A549 (cell line): ENCODE measurements around the gene TNRC6C. TPM values are rescaled to one million over a fixed set of nuclear protein-coding genes. Genes with fewer than 3 reads are reported as not detected.

Experiments used
- ATAC-seq, 2 experiments: fragments of 200-7000 bp in 1 of 2; fragments of >200 bp in 1 of 2; cut with Nextera tagmentation in 1 of 2; cut with Tn5 transposase in 1 of 2; 3 replicates each; pipeline versions ENCODE4 v1.8.0 to v1.9.1; 2018 to 2020; ENCODE audit warnings: mild to moderate bottlenecking in 1 of 2, moderate library complexity in 1 of 2
- CTCF ChIA-PET: fragments of 300-600 bp; sonication (Branson Sonifier 250); formaldehyde crosslinking; extraction: SDS; loops from one replicate; lab custom pipeline; 2021; ENCODE audit warnings: antibody characterized with exemption, inconsistent platforms; lab: Yijun Ruan, JAX
- POLR2A ChIA-PET: fragments of 350-600 bp; formaldehyde crosslinking; extraction: SDS; loops from one replicate; lab custom pipeline; 2021; ENCODE audit warnings: antibody characterized with exemption, inconsistent platforms; lab: Yijun Ruan, JAX
- DNase-seq, 2 experiments: peaks; one replicate each; pipeline versions ENCODE4 v3.0.0 to v3.0.0-alpha.2; 2011 to 2016; ENCODE audit warnings: low read depth in 1 of 2, low spot score in 1 of 2
- FAIRE-seq: peaks from 2 replicates; lab custom pipeline; 2011; peaks lifted over from hg19 to GRCh38; lab: Jason Lieb, UNC
- H3K27ac ChIP-seq, 2 experiments: fragments of >200 bp; sonication (Bioruptor Twin); formaldehyde crosslinking; 3 replicates each; pipeline ENCODE4 v1.5.1; 2016 to 2017
- H3K4me1 ChIP-seq: fragments of >200 bp; sonication (Bioruptor Twin); formaldehyde crosslinking; 3 replicates; pipeline ENCODE4 v1.6.1; 2016
- H3K4me2 ChIP-seq: fragments of >200 bp; sonication (Bioruptor Twin); formaldehyde crosslinking; 3 replicates; pipeline ENCODE4 v1.6.1; 2016
- H3K4me3 ChIP-seq: fragments of >200 bp; sonication (Bioruptor Twin); formaldehyde crosslinking; 3 replicates; pipeline ENCODE4 v1.5.1; 2016
- H3K9me3 ChIP-seq: fragments of >200 bp; sonication (Bioruptor Twin); formaldehyde crosslinking; 3 replicates; pipeline ENCODE4 v1.6.1; 2016
- ATOH8 ChIP-seq: fragments of 250-450 bp; sonication (Bioruptor Pico); IDR thresholded peaks from 2 replicates; pipeline ENCODE4 v1.5.0; 2020; ENCODE audit warnings: low read depth, mild to moderate bottlenecking, moderate library complexity
- CEBPB ChIP-seq, 2 experiments: fragments of >200 bp in 1 of 2; sonication (Bioruptor Twin) in 1 of 2; formaldehyde crosslinking in 1 of 2; IDR thresholded peaks; 2 replicates each; pipeline ENCODE4 v1.6.1; 2012 to 2016
- CHD2 ChIP-seq: fragments of 150-350 bp; IDR thresholded peaks from 2 replicates; pipeline ENCODE4 v1.6.1; 2014; ENCODE audit warnings: low read length; ENCODE audit not compliant: partially characterized antibody
- CTCF ChIP-seq: fragments of >200 bp; sonication (Bioruptor Twin); formaldehyde crosslinking; IDR thresholded peaks from 3 replicates; pipeline ENCODE4 v1.5.1; 2016
- E2F6 ChIP-seq: IDR thresholded peaks from 2 replicates; pipeline ENCODE4 v1.6.1; 2012; ENCODE audit warnings: low read depth, borderline replicate concordance
- EHMT2 ChIP-seq: fragments of 200-600 bp; sonication (generic); IDR thresholded peaks from 2 replicates; pipeline ENCODE4 v1.6.1; 2016; ENCODE audit warnings: antibody characterized with exemption, low read depth, mild to moderate bottlenecking, moderate library complexity
- ELK1 ChIP-seq: fragments of 150-350 bp; IDR thresholded peaks from 2 replicates; pipeline ENCODE4 v1.6.1; 2014; ENCODE audit warnings: low read depth, mild to moderate bottlenecking, low read length
- FOSB ChIP-seq: fragments of 250-450 bp; sonication (Bioruptor Pico); IDR thresholded peaks from 2 replicates; pipeline ENCODE4 v1.5.0; 2020; ENCODE audit warnings: mild to moderate bottlenecking, moderate library complexity
- GATA3 ChIP-seq: IDR thresholded peaks from 2 replicates; pipeline ENCODE4 v1.6.1; 2012; ENCODE audit warnings: borderline replicate concordance
- HOXA7 ChIP-seq: fragments of 250-450 bp; sonication (Bioruptor Pico); IDR thresholded peaks from 2 replicates; pipeline ENCODE4 v1.5.0; 2020; ENCODE audit warnings: mild to moderate bottlenecking, moderate library complexity
- HOXB5 ChIP-seq: fragments of 250-450 bp; sonication (Bioruptor Pico); IDR thresholded peaks from 2 replicates; pipeline ENCODE4 v1.5.0; 2020; ENCODE audit warnings: mild to moderate bottlenecking, moderate library complexity
- JUN ChIP-seq, 2 experiments: fragments of >200 bp; sonication (Bioruptor Twin); formaldehyde crosslinking; IDR thresholded peaks; 2 replicates in 1 of 2; 3 replicates in 1 of 2; pipeline ENCODE4 v1.6.1; 2016 to 2017
- JUNB ChIP-seq: fragments of >200 bp; sonication (Bioruptor Twin); formaldehyde crosslinking; IDR thresholded peaks from 2 replicates; pipeline ENCODE4 v1.6.1; 2016
- MAFK ChIP-seq: fragments of 450-650 bp; IDR thresholded peaks from 2 replicates; pipeline ENCODE4 v1.6.1; 2014; ENCODE audit not compliant: partially characterized antibody
- MAZ ChIP-seq: fragments of 150-350 bp; IDR thresholded peaks from 2 replicates; pipeline ENCODE4 v1.6.1; 2014; ENCODE audit warnings: antibody characterized with exemption, low read depth, low read length, borderline replicate concordance
- MYC ChIP-seq: IDR thresholded peaks from 2 replicates; pipeline ENCODE4 v1.6.1; 2012; ENCODE audit warnings: mild to moderate bottlenecking, inconsistent platforms, low read length, improper control_type of control experiment, borderline replicate concordance
- NPAS2 ChIP-seq: fragments of 250-450 bp; sonication (Bioruptor Pico); IDR thresholded peaks from 2 replicates; pipeline ENCODE4 v1.8.0; 2022; ENCODE audit warnings: mild to moderate bottlenecking, moderate library complexity, borderline replicate concordance
- POLR2A ChIP-seq: IDR thresholded peaks from 2 replicates; pipeline ENCODE4 v1.6.1; 2012; ENCODE audit warnings: mild to moderate bottlenecking, low read length
- POLR2AphosphoS2 ChIP-seq: conservative IDR thresholded peaks from 2 replicates; pipeline ENCODE4 v1.6.1; 2012; ENCODE audit warnings: low read length, improper control_type of control experiment, inconsistent platforms
- RAD21 ChIP-seq, 2 experiments: fragments of >200 bp in 1 of 2; sonication (Bioruptor Twin) in 1 of 2; formaldehyde crosslinking in 1 of 2; IDR thresholded peaks in 1 of 2; conservative IDR thresholded peaks in 1 of 2; 2 replicates in 1 of 2; 3 replicates in 1 of 2; pipeline ENCODE4 v1.6.1; 2012 to 2018; ENCODE audit warnings: inconsistent platforms in 1 of 2
- REST ChIP-seq: fragments of 200-600 bp; sonication (generic); IDR thresholded peaks from 2 replicates; pipeline ENCODE4 v1.6.1; 2016; ENCODE audit warnings: antibody characterized with exemption, mild to moderate bottlenecking, moderate library complexity
- TFCP2L1 ChIP-seq: fragments of 250-450 bp; sonication (Bioruptor Pico); IDR thresholded peaks from 2 replicates; pipeline ENCODE4 v1.5.0; 2021; ENCODE audit warnings: mild to moderate bottlenecking
- ZFP36 ChIP-seq: fragments of 450-650 bp; IDR thresholded peaks from 2 replicates; pipeline ENCODE4 v1.6.1; 2014; ENCODE audit warnings: borderline replicate concordance; ENCODE audit not compliant: partially characterized antibody
- ZSCAN20 ChIP-seq: fragments of 250-450 bp; sonication (Bioruptor Pico); IDR thresholded peaks from 2 replicates; pipeline ENCODE4 v1.8.0; 2022; ENCODE audit warnings: mild to moderate bottlenecking, moderate library complexity
- WGBS: methylation state at CpG from one replicate; pipeline ENCODE4 v1.1.6; 2017; ENCODE audit errors: missing lambda C conversion rate; 5-methylcytosine and 5-hydroxymethylcytosine counted together
- polyA plus RNA-seq, 4 experiments: library from polyadenylated mRNA; depleted of rRNA in 3 of 4; stranded (reverse); fragments of >200 nt; fragmentation: RNase III in 1 of 4; extraction: RNeasy Plus Mini Kit Qiagen cat#74134 plus additional on column Dnase treatment in 1 of 4; gene quantifications; 2 replicates in 3 of 4; 3 replicates in 1 of 4; pipeline ENCODE4 v1.2.3, GENCODE V29; 2011 to 2017

Gene TNRC6C
- polyA plus RNA-seq, 2 of the 4 experiments (the other 2 are of a cell fraction): 1.3 to 1.9 TPM

GRCh38 chr17:78089576-78090281 lies 131.2 kb downstream of the TNRC6C start:
- H3K27ac ChIP-seq: no peak overlapping the region
- WGBS: 68% methylated on average over 7 of the region's 7 CpGs
- no peaks in the 10 kb centered on the region for H3K4me1 ChIP-seq
- POLR2A ChIA-PET: no interaction called here
- FAIRE-seq: no peak
- H3K9me3 ChIP-seq: no peaks in the 10 kb centered on the region
- no peak overlapping the region for H3K4me3 ChIP-seq
- H3K4me2 ChIP-seq: no peak overlapping the region
- CTCF ChIA-PET: interaction anchor here (0.6 to 12.3 kb wide), 7 partner anchors 21 to 1169 kb away, joined by 3 to 99 read pairs (median 3); no protein-coding TSS in a partner anchor
- no peak for ATAC-seq
- TF ChIP-seq HOXB5 (CRISPR knock-in tag) (no peak), MAFK (no peak)
- no peak for DNase-seq

- H3K9me3 ChIP-seq: no peaks in the 10 kb centered on the region
- no peak for DNase-seq
- no peak overlapping the region for H3K4me2 ChIP-seq
- 66% methylated on average over 6 of the region's 6 CpGs for WGBS
- CTCF ChIA-PET: interaction anchor here (0.6 to 12.3 kb wide), 9 partner anchors 9 to 1251 kb away, joined by 3 to 99 read pairs (median 4); no protein-coding TSS in a partner anchor
- no peak overlapping the region for H3K27ac ChIP-seq
- FAIRE-seq: no peak
- POLR2A ChIA-PET: no interaction called here
- H3K4me1 ChIP-seq: no peaks in the 10 kb centered on the region
- no peak for ATAC-seq
- no peak for TF ChIP-seq MAZ
- TF ChIP-seq TFCP2L1 (CRISPR knock-in tag): no peak
- no peak for TF ChIP-seq JUN (IDR thresholded peaks at IDR 0.05)
- TF ChIP-seq ZSCAN20 (CRISPR knock-in tag): no peak
- TF ChIP-seq JUNB: no peak
- no peak for TF ChIP-seq CHD2
- TF ChIP-seq POLR2AphosphoS2: no peak
- TF ChIP-seq MYC: no peak
- no peak for TF ChIP-seq FOSB (CRISPR knock-in tag)
- no peak for TF ChIP-seq CEBPB (IDR thresholded peaks at IDR 0.05)
- TF ChIP-seq POLR2A: no peak
- TF ChIP-seq HOXB5 (CRISPR knock-in tag): no peak
- TF ChIP-seq ATOH8 (CRISPR knock-in tag): no peak
- no peak for TF ChIP-seq HOXA7 (CRISPR knock-in tag)
- no peak for TF ChIP-seq RAD21 (conservative IDR thresholded peaks at IDR 0.05 in 1 of 2, IDR thresholded peaks at IDR 0.05 in 1 of 2)
- no peak overlapping the region for H3K4me3 ChIP-seq
Measured at GRCh38 chr17:78092794-78093324, 134.4 kb downstream of the TNRC6C start.

GRCh38 chr17:78095035-78095434 lies 136.5 kb downstream of the TNRC6C start:
- H3K4me2 ChIP-seq: no peak overlapping the region
- no peak overlapping the region for H3K27ac ChIP-seq
- POLR2A ChIA-PET: no interaction called here
- no peak for DNase-seq
- no peaks in the 10 kb centered on the region for H3K9me3 ChIP-seq
- FAIRE-seq: no peak
- H3K4me1 ChIP-seq: no peaks in the 10 kb centered on the region
- 82% methylated on average over 6 of the region's 6 CpGs for WGBS
- ATAC-seq: no peak
- H3K4me3 ChIP-seq: no peak overlapping the region
- CTCF ChIA-PET: interaction anchor here (0.7 to 12.3 kb wide), 10 partner anchors 8 to 156 kb away, joined by 3 to 99 read pairs (median 6); no protein-coding TSS in a partner anchor
- no peak for TF ChIP-seq MYC
- TF ChIP-seq E2F6: no peak
- no peak for TF ChIP-seq EHMT2
- no peak for TF ChIP-seq TFCP2L1 (CRISPR knock-in tag)
- TF ChIP-seq GATA3: no peak
- TF ChIP-seq NPAS2 (CRISPR knock-in tag): no peak
- TF ChIP-seq CTCF: no peak
- no peak for TF ChIP-seq RAD21 (conservative IDR thresholded peaks at IDR 0.05 in 1 of 2, IDR thresholded peaks at IDR 0.05 in 1 of 2)
- TF ChIP-seq JUN (IDR thresholded peaks at IDR 0.05): no peak
- TF ChIP-seq ELK1: no peak
- no peak for TF ChIP-seq ZFP36
- TF ChIP-seq REST: no peak
- no peak for TF ChIP-seq HOXB5 (CRISPR knock-in tag)
